GM21528 (cell line): ENCODE results near the gene TDRD9.

Experiments used
- ATAC-seq: cut with Tn5 transposase; IDR thresholded peaks from one replicate; pipeline ENCODE4 v1.9.1; 2021; ENCODE audit warnings: mild to moderate bottlenecking, moderate library complexity; ENCODE audit not compliant: unreplicated experiment, low FRiP score

Gene TDRD9

GRCh38 chr14:104016873-104017650 lies 88.8 kb downstream of the TDRD9 start:
- ATAC-seq = no peak

GRCh38 chr14:104019029-104019428 lies 90.8 kb downstream of the TDRD9 start:
- ATAC-seq = no peak

- no peak for ATAC-seq
Measured at GRCh38 chr14:104019806-104020205, 91.5 kb downstream of the TDRD9 start.

GRCh38 chr14:104020471-104020870 lies 92.2 kb downstream of the TDRD9 start:
- no peak for ATAC-seq

- ATAC-seq = no peak
Measured at GRCh38 chr14:104023325-104024055, 95.2 kb downstream of the TDRD9 start.

- no peak for ATAC-seq
Measured at GRCh38 chr14:104025534-104025933, 97.3 kb downstream of the TDRD9 start.

- no peak for ATAC-seq
Measured at GRCh38 chr14:104026024-104026423, 97.8 kb downstream of the TDRD9 start.

- ATAC-seq = no peak
Measured at GRCh38 chr14:104030958-104031357, 102.7 kb downstream of the TDRD9 start.

GRCh38 chr14:104031384-104031783 lies 103.1 kb downstream of the TDRD9 start:
- ATAC-seq = no peak

- no peak for ATAC-seq
Measured at GRCh38 chr14:104034976-104035699, 106.9 kb downstream of the TDRD9 start.

- no peak for ATAC-seq
Measured at GRCh38 chr14:104036212-104036611, 108.0 kb downstream of the TDRD9 start.

- no peak for ATAC-seq
Measured at GRCh38 chr14:104037074-104037473, 108.8 kb downstream of the TDRD9 start.

- ATAC-seq = no peak
Measured at GRCh38 chr14:104037903-104038302, 109.6 kb downstream of the TDRD9 start.

GRCh38 chr14:104039214-104039613 lies 111.0 kb downstream of the TDRD9 start:
- no peak for ATAC-seq

GRCh38 chr14:104040539-104040938 lies 112.3 kb downstream of the TDRD9 start:
- ATAC-seq = no peak

- ATAC-seq = no peak
Measured at GRCh38 chr14:104041430-104042104, 113.3 kb downstream of the TDRD9 start.

- ATAC-seq = no peak
Measured at GRCh38 chr14:104044016-104044415, 115.8 kb downstream of the TDRD9 start.

- ATAC-seq = no peak
Measured at GRCh38 chr14:104047761-104048160, 119.5 kb downstream of the TDRD9 start.

- ATAC-seq = no peak
Measured at GRCh38 chr14:104048758-104049507, 120.7 kb downstream of the TDRD9 start.
